ENCODE measurements around the gene TRAPPC12. TPM values are rescaled to one million over a fixed set of nuclear protein-coding genes. Genes with fewer than 3 reads are reported as not detected.

The TRAPPC12 gene
- total RNA-seq, 1 experiment from 2014 or later, result 86.0 TPM

DNA sequence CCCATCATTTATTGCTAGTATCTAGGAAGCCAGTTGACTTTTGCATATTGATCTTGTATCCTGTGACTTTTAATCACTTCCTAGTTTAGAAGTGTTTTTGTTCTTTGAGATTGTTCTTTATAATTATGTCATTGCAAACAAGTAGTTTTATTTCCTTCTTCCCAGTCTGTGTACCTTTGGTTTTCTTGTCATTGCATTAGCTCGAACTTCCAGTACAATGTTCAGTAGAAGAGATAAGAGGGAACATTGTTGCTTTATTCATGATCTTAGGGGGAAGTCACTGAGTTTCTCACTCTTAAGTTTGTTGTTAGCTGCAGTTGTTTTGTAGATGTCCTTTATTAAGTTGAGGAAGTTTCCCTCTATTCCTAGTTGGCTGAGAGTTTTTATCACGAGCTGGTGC lies 61.0 kb downstream of the TRAPPC12 start:
- Histone ChIP-seq H3K27me3 (ENCODE audit: insufficient read depth, low read length) (no peaks in the 10 kb centered on the region), H3K9ac (ENCODE audit: extremely low read depth, insufficient read length, low read length) (no peak overlapping the region), H2BK15ac (ENCODE audit: low read depth, low read length) (no peak overlapping the region), H3K23me2 (ENCODE audit: insufficient read length, low read depth, low read length, poor library complexity, severe bottlenecking) (no peaks in the 10 kb centered on the region), H2BK12ac (ENCODE audit: insufficient read length, low read depth, low read length) (no peak overlapping the region), H3K23ac (ENCODE audit: insufficient read length, low read depth, low read length) (no peak overlapping the region), H3K9me3 (ENCODE audit: control insufficient read depth, low read depth, low read length) (no peaks in the 10 kb centered on the region), H3K4ac (ENCODE audit: low read depth, low read length) (no peak overlapping the region), H3K4me2 (ENCODE audit: insufficient read depth, insufficient read length, low read length) (no peak overlapping the region), H4K20me1 (ENCODE audit: control insufficient read depth, insufficient read depth, insufficient read length) (no peaks in the 10 kb centered on the region), H2AK5ac (ENCODE audit: insufficient read length, low read length) (no peak overlapping the region), H2AFZ (ENCODE audit: low read length) (no peak overlapping the region), H2BK20ac (ENCODE audit: low read depth, low read length, poor library complexity, severe bottlenecking) (no peak overlapping the region), H3K56ac (ENCODE audit: insufficient read length, low read depth, low read length) (no peak overlapping the region), H2BK120ac (ENCODE audit: low read depth, low read length, poor library complexity, severe bottlenecking) (no peak overlapping the region), H3K18ac (ENCODE audit: insufficient read length, low read depth, low read length) (no peak overlapping the region), H3K79me1 (ENCODE audit: insufficient read depth, low read depth, low read length, poor library complexity, severe bottlenecking) (no peaks in the 10 kb centered on the region), H3T11ph (ENCODE audit: low read length) (no peak overlapping the region), H3K4me1 (ENCODE audit: insufficient read depth, low read length) (no peaks in the 10 kb centered on the region), H4K5ac (ENCODE audit: insufficient read length, low read depth, low read length) (no peak overlapping the region), H3K79me2 (ENCODE audit: insufficient read depth, low read length) (no peaks in the 10 kb centered on the region), H2BK5ac (ENCODE audit: insufficient read length, low read length) (no peak overlapping the region), H4K8ac (replicated peaks; ENCODE audit: insufficient read length, low read depth, low read length) (no peak overlapping the region), H4K91ac (ENCODE audit: insufficient read length, low read depth, low read length) (no peak overlapping the region), H3K14ac (ENCODE audit: insufficient read depth, low read length) (no peak overlapping the region), H3K27ac (ENCODE audit: insufficient read length, low read depth, low read length) (no peak overlapping the region)
- Mint-ChIP-seq H3K36me3 (ENCODE audit: insufficient read depth in 1 of 3, low read depth in 3 of 3) (peaks cover 3 to 17% (median 6%) of the 10 kb centered on the region in 3 experiments), H3K4me3 (no peak overlapping the region), H3K27me3 (ENCODE audit: low read depth) (no peaks in the 10 kb centered on the region), H3K4me1 (no peaks in the 10 kb centered on the region), H3K9me3 (peaks cover 3% of the 10 kb centered on the region in 2 experiments; a peak in 2 of 5 replicates), H3K27ac (no peak overlapping the region)
- TF ChIP-seq, protein P1, sequence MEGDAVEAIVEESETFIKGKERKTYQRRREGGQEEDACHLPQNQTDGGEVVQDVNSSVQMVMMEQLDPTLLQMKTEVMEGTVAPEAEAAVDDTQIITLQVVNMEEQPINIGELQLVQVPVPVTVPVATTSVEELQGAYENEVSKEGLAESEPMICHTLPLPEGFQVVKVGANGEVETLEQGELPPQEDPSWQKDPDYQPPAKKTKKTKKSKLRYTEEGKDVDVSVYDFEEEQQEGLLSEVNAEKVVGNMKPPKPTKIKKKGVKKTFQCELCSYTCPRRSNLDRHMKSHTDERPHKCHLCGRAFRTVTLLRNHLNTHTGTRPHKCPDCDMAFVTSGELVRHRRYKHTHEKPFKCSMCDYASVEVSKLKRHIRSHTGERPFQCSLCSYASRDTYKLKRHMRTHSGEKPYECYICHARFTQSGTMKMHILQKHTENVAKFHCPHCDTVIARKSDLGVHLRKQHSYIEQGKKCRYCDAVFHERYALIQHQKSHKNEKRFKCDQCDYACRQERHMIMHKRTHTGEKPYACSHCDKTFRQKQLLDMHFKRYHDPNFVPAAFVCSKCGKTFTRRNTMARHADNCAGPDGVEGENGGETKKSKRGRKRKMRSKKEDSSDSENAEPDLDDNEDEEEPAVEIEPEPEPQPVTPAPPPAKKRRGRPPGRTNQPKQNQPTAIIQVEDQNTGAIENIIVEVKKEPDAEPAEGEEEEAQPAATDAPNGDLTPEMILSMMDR (conservative IDR thresholded peaks at IDR 0.05), result no peak
- DNase-seq, result no peak
- no CpG with 5 or more reads among the region's 2 CpGs for WGBS (ENCODE audit: extremely low coverage, insufficient read length, low lambda C conversion rate)

Measured in H9 (cell line).